Measurements from ENCODE around the gene IRF6. TPM values are rescaled to one million over a fixed set of nuclear protein-coding genes. Genes with fewer than 3 reads are reported as not detected.
A peak's percentile ranks its signal among the peaks of the same experiment; 100 is the strongest.

The IRF6 gene
- total and polyA plus RNA-seq, 11 donors = 1.5 to 99.4 (median 41.9) TPM

DNA sequence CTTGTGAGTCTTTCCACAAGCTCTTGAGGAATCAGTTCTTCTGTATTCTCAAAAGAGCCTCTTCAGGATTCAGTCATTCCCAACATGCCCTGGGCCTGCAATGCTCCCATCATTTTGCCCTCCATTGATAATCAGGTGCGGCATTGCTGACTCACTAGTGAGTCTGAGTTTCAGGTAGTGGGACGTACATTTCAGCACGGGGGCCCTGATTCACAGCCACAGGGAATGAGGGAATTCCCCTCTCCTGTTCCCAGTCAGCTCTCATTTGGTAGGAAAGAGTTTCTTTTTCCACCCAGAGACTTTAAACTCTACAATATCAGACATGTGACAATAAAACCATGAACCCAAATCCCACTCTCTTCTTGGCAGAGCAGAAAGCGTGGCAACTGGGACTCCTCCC is 3.7 kb upstream of the IRF6 start:
- Histone ChIP-seq H3K27ac (no peak overlapping the region), H3K4me1 (peaks cover 0 to 28% (median 9%) of the 10 kb centered on the region in 12 donors), H3K9me3 (no peaks in the 10 kb centered on the region), H3K27me3 (no peaks in the 10 kb centered on the region), H3K4me3 (no peak overlapping the region), H3K36me3 (no peaks in the 10 kb centered on the region)
- 91 to 95% (median 93%) methylated on average over 4 of the region's 4 CpGs for WGBS, 4 donors
- TF ChIP-seq, protein P1, sequence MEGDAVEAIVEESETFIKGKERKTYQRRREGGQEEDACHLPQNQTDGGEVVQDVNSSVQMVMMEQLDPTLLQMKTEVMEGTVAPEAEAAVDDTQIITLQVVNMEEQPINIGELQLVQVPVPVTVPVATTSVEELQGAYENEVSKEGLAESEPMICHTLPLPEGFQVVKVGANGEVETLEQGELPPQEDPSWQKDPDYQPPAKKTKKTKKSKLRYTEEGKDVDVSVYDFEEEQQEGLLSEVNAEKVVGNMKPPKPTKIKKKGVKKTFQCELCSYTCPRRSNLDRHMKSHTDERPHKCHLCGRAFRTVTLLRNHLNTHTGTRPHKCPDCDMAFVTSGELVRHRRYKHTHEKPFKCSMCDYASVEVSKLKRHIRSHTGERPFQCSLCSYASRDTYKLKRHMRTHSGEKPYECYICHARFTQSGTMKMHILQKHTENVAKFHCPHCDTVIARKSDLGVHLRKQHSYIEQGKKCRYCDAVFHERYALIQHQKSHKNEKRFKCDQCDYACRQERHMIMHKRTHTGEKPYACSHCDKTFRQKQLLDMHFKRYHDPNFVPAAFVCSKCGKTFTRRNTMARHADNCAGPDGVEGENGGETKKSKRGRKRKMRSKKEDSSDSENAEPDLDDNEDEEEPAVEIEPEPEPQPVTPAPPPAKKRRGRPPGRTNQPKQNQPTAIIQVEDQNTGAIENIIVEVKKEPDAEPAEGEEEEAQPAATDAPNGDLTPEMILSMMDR (IDR thresholded peaks at IDR 0.05) = no peak
- no peak for TF ChIP-seq POLR2A (IDR thresholded peaks at IDR 0.05)
- intact Hi-C loops (cut with DNase I) = loop anchor here in 1 of 10 donors (10.0 kb wide), 1 partner anchor 235 kb away; no protein-coding TSS in a partner anchor
- DNase-seq (no peak), ATAC-seq (no peak)

DNA sequence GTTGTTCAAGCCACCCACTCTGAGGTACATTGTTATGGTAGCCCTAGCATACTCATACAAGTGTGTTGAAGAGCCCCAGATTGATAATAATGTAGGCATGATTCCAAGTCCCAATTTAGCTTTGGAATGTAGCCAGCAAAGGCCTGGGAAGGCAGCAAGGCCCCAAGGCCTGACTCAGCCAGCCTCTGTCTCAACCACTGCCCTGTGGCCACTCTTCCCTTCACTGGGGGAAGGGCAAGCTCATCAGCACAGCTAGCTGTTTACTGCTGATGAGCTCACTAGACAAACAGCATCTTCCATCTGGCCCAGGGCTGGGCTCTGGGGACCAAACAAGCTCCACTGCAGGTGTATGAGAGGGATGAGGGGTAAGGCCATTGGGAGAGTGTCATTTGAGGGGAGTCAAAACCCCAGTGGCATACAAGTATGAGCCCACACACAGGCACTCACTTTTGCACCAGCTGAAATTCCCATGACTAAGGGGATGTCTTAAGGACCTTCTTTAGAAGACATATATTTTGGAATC is 2.2 kb upstream of the IRF6 start:
- H3K27ac ChIP-seq = peak overlapping the region in 9 of 12 donors; percentile 34 to 80 (median 63)
- intact Hi-C loops (cut with DNase I) = no loop called here
- DNase-seq = peak; percentile 71 to 89 (median 77)

DNA sequence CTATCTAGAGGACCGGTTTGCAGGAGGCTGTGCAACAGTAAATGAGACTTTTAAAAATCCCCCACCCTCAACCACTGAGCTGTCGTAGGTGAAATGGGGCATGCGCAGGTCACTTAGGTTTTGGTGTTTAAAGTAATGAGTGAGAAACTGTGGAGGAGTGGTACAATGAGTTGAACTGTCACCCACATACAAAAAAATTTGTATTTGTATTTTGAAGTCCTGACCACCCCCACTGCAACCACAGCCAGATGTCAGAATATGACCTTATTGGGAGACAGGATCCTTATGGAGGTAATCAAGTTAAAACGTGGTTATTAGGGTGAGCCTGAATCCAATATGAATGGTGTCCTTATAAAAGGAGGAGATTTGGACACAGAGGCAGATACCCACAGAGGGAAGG is 1.6 kb upstream of the IRF6 start:
- DNase-seq = no peak
- peaks cover 0 to 30% (median 12%) of the 10 kb centered on the region in 12 donors for H3K4me1 ChIP-seq
- no peak for ATAC-seq
- H3K4me3 ChIP-seq = no peak overlapping the region
- no peaks in the 10 kb centered on the region for H3K36me3 ChIP-seq
- H3K27ac ChIP-seq = peak overlapping the region in 5 of 12 donors; percentile 13 to 80 (median 70)
- H3K9me3 ChIP-seq = no peaks in the 10 kb centered on the region
- 75 to 80% (median 76%) methylated on average over 4 of the region's 4 CpGs for WGBS, 4 donors
- TF ChIP-seq, protein P1 (IDR thresholded peaks at IDR 0.05) = no peak
- no peak for TF ChIP-seq POLR2A (IDR thresholded peaks at IDR 0.05)
- intact Hi-C loops (cut with DNase I) = no loop called here
- no peaks in the 10 kb centered on the region for H3K27me3 ChIP-seq

More for the DNA sequence above, 2.2 kb upstream of the IRF6 start:
- H3K27me3 ChIP-seq = no peaks in the 10 kb centered on the region
- TF ChIP-seq POLR2A (IDR thresholded peaks at IDR 0.05) = no peak
- TF ChIP-seq, protein P1 (IDR thresholded peaks at IDR 0.05) = no peak
- ATAC-seq = peak; percentile 91 to 95 (median 92)
- H3K36me3 ChIP-seq = no peaks in the 10 kb centered on the region
- H3K4me1 ChIP-seq = peaks cover 0 to 28% (median 9%) of the 10 kb centered on the region in 12 donors
- no peaks in the 10 kb centered on the region for H3K9me3 ChIP-seq
- H3K4me3 ChIP-seq = no peak overlapping the region

DNA sequence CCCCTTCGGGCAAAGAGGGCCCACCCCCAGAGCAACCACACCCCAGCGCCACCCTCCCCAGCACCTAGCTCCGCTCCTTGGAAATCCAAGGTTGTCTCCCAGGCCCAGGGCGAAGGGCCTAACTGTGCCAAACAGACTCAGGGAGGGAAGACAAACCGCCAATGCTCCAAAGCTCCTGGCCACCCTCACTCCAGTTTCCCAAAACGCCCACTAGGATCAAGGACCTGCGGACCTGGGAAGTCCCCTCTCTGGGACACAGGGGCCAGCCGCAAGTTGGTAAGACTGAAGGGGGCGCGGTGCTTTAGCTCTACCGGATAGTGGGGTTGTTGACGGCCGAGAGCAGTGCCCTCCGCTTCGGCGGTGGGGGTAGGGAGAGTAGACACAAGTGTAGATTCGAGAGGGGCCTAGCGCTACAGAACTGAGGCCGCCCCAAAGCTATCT is 581 bp downstream of the IRF6 start:
- intact Hi-C loops (cut with DNase I) = no loop called here
- DNase-seq (no peak), ATAC-seq (no peak)
- no peaks in the 10 kb centered on the region for H3K27me3 ChIP-seq
- peak overlapping the region in 4 of 12 donors; percentile 11 to 64 (median 56) for H3K27ac ChIP-seq
- TF ChIP-seq, protein P1 (IDR thresholded peaks at IDR 0.05) = no peak
- no peak for TF ChIP-seq POLR2A (IDR thresholded peaks at IDR 0.05)
- peak overlapping the region in 9 of 12 donors; percentile 12 to 57 (median 37) for H3K4me3 ChIP-seq
- WGBS, 4 donors = 62 to 74% (median 68%) methylated on average over 9 to 19 of the region's 19 CpGs
- no peaks in the 10 kb centered on the region for H3K36me3 ChIP-seq
- no peaks in the 10 kb centered on the region for H3K9me3 ChIP-seq
- peaks cover 0 to 52% (median 31%) of the 10 kb centered on the region in 12 donors for H3K4me1 ChIP-seq
